Gastroesophageal sphincter (tissue), 3 donors: Measurements from ENCODE around the gene SMYD4.

Experiments
- EP300 ChIP-seq: sonication (generic); formaldehyde crosslinking; IDR thresholded peaks from one replicate; pipeline ENCODE4 v1.6.1; 2017; ENCODE audit warnings: antibody characterized with exemption, mild to moderate bottlenecking
- POLR2A ChIP-seq, 2 donors: fragments of 450-650 bp; IDR thresholded peaks; one replicate each; pipeline ENCODE4 v1.6.1; 2017; ENCODE audit warnings: antibody characterized with exemption in 2 of 2, mild to moderate bottlenecking in 2 of 2, moderate library complexity in 1 of 2
- POLR2AphosphoS5 ChIP-seq: sonication (generic); formaldehyde crosslinking; IDR thresholded peaks from one replicate; pipeline ENCODE4 v1.6.1; 2017; ENCODE audit warnings: antibody characterized with exemption
- TF ChIP-seq, protein P1 (sequence below), 4 experiments: fragments of 200-600 bp in 2 of 4; fragments of 450-650 bp in 2 of 4; sonication (generic) in 1 of 4; IDR thresholded peaks; one replicate each; pipeline ENCODE4 v1.5.1; 2017 to 2019; ENCODE audit warnings: antibody characterized with exemption in 4 of 4, mild to moderate bottlenecking in 2 of 4, moderate library complexity in 2 of 4

GRCh38 chr17:1800712-1801111, 29.0 kb downstream of the SMYD4 start:
- TF ChIP-seq EP300 (no peak), POLR2A (IDR thresholded peaks at IDR 0.05) (no peak), POLR2AphosphoS5 (no peak)
- TF ChIP-seq, protein P1, sequence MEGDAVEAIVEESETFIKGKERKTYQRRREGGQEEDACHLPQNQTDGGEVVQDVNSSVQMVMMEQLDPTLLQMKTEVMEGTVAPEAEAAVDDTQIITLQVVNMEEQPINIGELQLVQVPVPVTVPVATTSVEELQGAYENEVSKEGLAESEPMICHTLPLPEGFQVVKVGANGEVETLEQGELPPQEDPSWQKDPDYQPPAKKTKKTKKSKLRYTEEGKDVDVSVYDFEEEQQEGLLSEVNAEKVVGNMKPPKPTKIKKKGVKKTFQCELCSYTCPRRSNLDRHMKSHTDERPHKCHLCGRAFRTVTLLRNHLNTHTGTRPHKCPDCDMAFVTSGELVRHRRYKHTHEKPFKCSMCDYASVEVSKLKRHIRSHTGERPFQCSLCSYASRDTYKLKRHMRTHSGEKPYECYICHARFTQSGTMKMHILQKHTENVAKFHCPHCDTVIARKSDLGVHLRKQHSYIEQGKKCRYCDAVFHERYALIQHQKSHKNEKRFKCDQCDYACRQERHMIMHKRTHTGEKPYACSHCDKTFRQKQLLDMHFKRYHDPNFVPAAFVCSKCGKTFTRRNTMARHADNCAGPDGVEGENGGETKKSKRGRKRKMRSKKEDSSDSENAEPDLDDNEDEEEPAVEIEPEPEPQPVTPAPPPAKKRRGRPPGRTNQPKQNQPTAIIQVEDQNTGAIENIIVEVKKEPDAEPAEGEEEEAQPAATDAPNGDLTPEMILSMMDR (IDR thresholded peaks at IDR 0.05), result no peak
